Cardiac muscle cell (in vitro differentiated cells and primary cell): Measurements from ENCODE around the gene SMG7. TPM values are rescaled to one million over a fixed set of nuclear protein-coding genes. Genes with fewer than 3 reads are reported as not detected.
A peak's percentile ranks its signal among the peaks of the same experiment; 100 is the strongest.

Experiments
- DNase-seq, 2 donors: peaks; one replicate each; pipeline versions ENCODE4 v3.0.0 to v3.0.0-alpha.2; 2010 to 2017; ENCODE audit warnings: low read depth in 1 of 2, low spot score in 1 of 2
- H3K27ac ChIP-seq: fragments of 200-600 bp; sonication (generic); 2 replicates; pipeline ENCODE4 v1.5.1; 2016
- H3K27me3 ChIP-seq: fragments of 200-600 bp; sonication (generic); 2 replicates; pipeline ENCODE4 v1.6.0; 2016; ENCODE audit warnings: control low read depth
- H3K36me3 ChIP-seq: fragments of 200-600 bp; sonication (generic); 2 replicates; pipeline ENCODE4 v1.5.1; 2016; ENCODE audit warnings: control low read depth
- H3K4me1 ChIP-seq: fragments of 200-600 bp; sonication (generic); 2 replicates; pipeline ENCODE4 v1.8.1; 2017; ENCODE audit warnings: low read depth, mild to moderate bottlenecking, mixed run types
- H3K4me3 ChIP-seq: fragments of 200-600 bp; sonication (generic); 2 replicates; pipeline ENCODE4 v1.5.1; 2016; ENCODE audit warnings: mild to moderate bottlenecking
- H3K9me3 ChIP-seq: fragments of 200-600 bp; sonication (generic); 2 replicates; pipeline ENCODE4 v1.5.1; 2017; ENCODE audit warnings: low read depth, mild to moderate bottlenecking, control low read depth
- polyA plus RNA-seq: library from polyadenylated mRNA; unstranded; fragments of >200 nt; fragmentation: Nextera tagmentation; extraction: Ambion mirVana; gene quantifications from 2 replicates; pipeline ENCODE4 v1.2.1, GENCODE V29; 2016
- total RNA-seq: library from RNA; depleted of rRNA; stranded (reverse); fragments of >200 nt; gene quantifications from 2 replicates; pipeline ENCODE4 v1.2.3, GENCODE V29; 2016
- TF ChIP-seq, protein P1 (sequence below): IDR thresholded peaks from 2 replicates; pipeline ENCODE4 v1.5.1; 2012; ENCODE audit warnings: low read depth, mild to moderate bottlenecking, low read length

The SMG7 gene
- total and polyA plus RNA-seq, 2 experiments from 2014 or later: 30.9 to 38.8 TPM

- peak in 1 of 2 donors; percentile 29 for DNase-seq
- H3K9me3 ChIP-seq: no peaks in the 10 kb centered on the region
- no peaks in the 10 kb centered on the region for H3K27me3 ChIP-seq
- peaks cover 6% of the 10 kb centered on the region for H3K4me1 ChIP-seq
- H3K36me3 ChIP-seq: no peaks in the 10 kb centered on the region
- no peak overlapping the region for H3K27ac ChIP-seq
- H3K4me3 ChIP-seq: no peak overlapping the region
- TF ChIP-seq, protein P1, sequence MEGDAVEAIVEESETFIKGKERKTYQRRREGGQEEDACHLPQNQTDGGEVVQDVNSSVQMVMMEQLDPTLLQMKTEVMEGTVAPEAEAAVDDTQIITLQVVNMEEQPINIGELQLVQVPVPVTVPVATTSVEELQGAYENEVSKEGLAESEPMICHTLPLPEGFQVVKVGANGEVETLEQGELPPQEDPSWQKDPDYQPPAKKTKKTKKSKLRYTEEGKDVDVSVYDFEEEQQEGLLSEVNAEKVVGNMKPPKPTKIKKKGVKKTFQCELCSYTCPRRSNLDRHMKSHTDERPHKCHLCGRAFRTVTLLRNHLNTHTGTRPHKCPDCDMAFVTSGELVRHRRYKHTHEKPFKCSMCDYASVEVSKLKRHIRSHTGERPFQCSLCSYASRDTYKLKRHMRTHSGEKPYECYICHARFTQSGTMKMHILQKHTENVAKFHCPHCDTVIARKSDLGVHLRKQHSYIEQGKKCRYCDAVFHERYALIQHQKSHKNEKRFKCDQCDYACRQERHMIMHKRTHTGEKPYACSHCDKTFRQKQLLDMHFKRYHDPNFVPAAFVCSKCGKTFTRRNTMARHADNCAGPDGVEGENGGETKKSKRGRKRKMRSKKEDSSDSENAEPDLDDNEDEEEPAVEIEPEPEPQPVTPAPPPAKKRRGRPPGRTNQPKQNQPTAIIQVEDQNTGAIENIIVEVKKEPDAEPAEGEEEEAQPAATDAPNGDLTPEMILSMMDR: no peak
Measured at GRCh38 chr1:183480971-183481441, 8.7 kb downstream of the SMG7 start.

DNA sequence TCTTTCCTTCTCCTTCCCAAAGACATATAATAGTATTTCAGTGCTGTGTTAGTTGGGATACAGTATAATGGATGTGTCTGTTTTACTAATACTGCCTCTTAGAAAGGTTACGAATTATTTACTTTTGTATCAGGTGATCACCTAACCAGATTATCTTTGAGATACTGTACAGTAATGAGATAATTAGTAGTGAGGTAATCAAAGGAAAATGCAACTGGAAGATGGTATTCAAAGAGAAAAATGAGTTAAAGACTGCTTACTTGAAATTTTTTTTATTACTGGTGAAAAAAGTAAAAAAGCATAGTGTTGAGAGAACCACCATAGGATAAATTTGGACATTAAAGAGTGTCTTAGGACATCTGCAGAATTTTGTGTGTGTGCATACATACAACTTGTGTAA lies 10.9 kb downstream of the SMG7 start:
- no peaks in the 10 kb centered on the region for H3K27me3 ChIP-seq
- no peaks in the 10 kb centered on the region for H3K9me3 ChIP-seq
- H3K36me3 ChIP-seq: no peaks in the 10 kb centered on the region
- peaks cover 6% of the 10 kb centered on the region for H3K4me1 ChIP-seq
- no peak for DNase-seq
- TF ChIP-seq, protein P1: no peak
- no peak overlapping the region for H3K4me3 ChIP-seq
- H3K27ac ChIP-seq: no peak overlapping the region

GRCh38 chr1:183484254-183484653 lies 12.0 kb downstream of the SMG7 start:
- Histone ChIP-seq H3K27ac (no peak overlapping the region), H3K36me3 (no peaks in the 10 kb centered on the region), H3K27me3 (no peaks in the 10 kb centered on the region), H3K4me1 (peaks cover 4% of the 10 kb centered on the region), H3K9me3 (no peaks in the 10 kb centered on the region), H3K4me3 (no peak overlapping the region)
- TF ChIP-seq, protein P1: no peak
- no peak for DNase-seq

DNA sequence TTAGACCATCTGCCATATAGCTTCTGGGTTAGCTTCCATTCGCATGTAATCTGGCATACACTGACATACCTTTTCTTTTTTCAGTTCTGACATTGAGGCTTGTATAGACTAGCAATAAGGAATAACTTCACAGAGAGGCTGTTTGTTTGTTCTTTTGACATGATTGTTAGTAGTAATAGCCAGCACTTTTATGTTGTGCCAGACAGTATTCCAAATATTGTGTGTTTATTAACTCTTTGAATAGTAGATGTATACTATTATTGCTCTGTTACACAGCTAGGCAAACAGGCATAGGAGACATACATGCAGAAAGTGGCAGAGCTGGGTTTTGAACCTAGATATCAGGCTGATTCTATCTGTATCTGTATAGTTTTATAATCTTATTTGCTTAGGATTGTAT lies 12.6 kb downstream of the SMG7 start:
- TF ChIP-seq, protein P1: no peak
- Histone ChIP-seq H3K9me3 (no peaks in the 10 kb centered on the region), H3K4me3 (no peak overlapping the region), H3K36me3 (no peaks in the 10 kb centered on the region), H3K4me1 (peaks cover 4% of the 10 kb centered on the region), H3K27me3 (no peaks in the 10 kb centered on the region), H3K27ac (no peak overlapping the region)
- DNase-seq: no peak

DNA sequence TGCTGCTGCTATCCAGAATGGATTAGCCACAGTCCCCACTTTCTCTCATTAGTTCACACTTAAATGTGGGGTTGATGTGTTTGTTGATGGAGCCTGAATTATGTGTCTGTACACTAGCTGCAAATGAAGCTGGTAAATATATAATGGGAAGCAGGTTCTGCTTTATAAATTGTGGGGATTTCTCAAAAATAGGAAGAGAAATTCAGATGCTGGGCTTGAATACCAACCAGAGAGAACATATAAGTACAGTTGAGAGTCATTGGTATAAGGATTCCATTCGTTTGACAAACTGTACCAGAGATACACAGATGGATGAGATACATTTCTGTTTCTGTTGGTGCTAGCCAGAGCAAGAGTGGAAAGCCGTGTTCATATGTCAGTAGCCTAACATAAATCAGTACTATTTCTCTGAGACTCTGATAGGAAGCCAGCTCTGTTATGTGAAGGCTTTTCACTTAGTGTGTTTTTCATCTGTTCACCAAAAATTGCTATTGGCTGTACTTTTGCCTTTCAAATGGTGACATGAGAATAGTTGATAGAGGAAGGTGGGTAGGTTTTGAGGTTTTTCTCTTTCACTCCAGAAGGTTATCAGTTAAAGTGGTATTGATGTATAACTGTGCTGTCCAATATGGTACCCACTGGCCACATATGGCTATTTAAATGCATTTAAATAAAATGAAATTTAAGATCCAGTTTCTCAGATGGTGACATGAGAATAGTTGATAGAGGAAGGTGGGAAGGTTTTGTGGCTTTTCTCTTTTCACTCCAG lies 15.6 kb downstream of the SMG7 start:
- Histone ChIP-seq H3K4me1 (peaks cover 4% of the 10 kb centered on the region), H3K9me3 (no peaks in the 10 kb centered on the region), H3K4me3 (no peak overlapping the region), H3K36me3 (no peaks in the 10 kb centered on the region), H3K27ac (no peak overlapping the region), H3K27me3 (no peaks in the 10 kb centered on the region)
- DNase-seq: no peak
- TF ChIP-seq, protein P1: no peak
